ENCODE measurements around the gene ENPP3. TPM values are rescaled to one million over a fixed set of nuclear protein-coding genes. Genes with fewer than 3 reads are reported as not detected.

ENPP3 gene
- not detected in 2 replicates for total RNA-seq

DNA sequence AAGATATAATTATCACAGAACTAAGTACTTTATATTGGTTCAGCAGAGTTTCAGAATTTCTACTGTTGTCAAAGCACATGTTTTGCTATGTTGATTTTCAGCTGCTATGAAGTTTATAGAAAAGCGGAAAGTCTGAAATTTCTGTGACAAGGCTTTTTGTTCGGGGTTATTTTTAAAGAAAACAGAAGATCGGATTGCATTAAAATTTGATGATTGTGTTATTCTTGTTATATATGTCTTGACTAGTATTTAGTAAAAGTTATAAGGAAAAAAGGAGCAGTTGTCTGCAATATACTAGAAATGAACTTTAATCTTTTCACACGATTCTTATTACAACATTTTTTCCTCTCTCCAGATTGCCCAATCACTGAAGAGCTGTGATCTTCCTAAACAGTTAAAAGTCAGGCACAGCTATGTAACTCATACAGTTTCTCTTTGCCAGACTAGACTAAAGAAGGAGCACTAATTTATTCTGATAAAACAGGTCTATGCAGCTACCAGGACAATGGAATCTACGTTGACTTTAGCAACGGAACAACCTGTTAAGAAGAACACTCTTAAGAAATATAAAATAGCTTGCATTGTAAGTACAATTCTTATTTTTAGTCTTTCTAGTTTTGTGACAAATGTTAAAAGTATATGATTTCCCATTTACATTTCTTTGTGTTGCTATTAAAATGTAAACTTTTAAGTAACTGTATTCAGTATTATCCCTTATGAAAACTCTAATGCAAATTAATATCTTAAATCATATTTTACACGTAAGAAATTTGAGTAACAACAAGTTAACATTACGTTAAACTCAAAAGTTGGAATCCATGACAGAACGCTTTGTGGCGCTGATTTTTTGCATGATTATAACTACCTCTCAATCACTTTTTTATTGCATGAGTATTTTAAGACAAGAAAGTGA, at the start of gene ENPP3:
Gene ENPP3 (plus strand): TSS at position 423 of the 913 bp plus-strand sequence. CDS start 83 bp downstream, at position 506.

DNA sequence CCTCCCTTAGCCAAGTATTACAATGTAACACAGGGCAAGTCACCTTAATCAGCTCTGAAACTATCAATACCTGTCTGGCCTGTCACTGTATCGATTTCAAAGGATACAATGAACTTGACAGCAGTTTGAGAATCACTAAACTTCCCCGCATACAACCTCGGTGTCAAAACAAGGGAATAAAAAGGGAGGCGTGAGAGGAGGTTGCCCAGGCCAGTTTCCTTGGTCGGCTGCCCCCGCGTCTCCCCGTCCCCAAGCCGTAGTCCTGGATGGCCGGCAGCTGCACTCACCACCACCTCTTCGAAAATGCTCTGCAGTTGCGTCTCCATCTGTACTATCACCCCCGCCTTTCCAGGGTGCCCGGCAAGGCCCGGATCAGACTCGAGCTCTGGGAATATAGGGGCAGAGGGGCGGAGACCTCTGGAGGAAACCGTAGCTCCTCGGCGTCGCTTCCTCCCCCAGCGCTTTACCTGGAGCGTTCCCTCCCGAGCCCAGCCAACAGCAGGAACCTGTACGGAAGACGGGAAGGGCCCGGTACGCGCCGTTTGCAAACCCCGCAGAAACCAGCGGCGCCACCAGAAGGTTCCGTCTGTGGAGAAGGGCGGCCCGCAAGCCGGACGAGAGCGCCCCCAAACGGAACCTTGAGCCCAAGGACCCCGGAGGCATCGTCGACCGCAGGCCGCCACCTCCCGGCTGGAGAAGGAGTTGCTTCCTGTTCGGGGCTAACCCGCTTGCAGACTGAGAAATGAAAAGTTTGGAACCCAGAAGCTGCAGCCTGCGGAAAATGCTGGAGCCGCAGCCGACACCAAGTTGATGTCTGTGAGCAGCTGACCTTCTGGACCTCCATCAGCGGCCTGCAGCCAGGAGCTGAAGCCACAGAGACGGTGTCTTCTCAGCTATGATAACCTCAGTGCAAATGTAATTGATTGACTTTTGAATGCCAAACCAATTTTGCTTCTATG, 9.1 kb upstream of the ENPP3 start, which contains the start of gene MED23:
Gene MED23 (minus strand): TSS at position 519 of the 959 bp plus-strand sequence. CDS start 193 bp downstream, at position 326.

DNA sequence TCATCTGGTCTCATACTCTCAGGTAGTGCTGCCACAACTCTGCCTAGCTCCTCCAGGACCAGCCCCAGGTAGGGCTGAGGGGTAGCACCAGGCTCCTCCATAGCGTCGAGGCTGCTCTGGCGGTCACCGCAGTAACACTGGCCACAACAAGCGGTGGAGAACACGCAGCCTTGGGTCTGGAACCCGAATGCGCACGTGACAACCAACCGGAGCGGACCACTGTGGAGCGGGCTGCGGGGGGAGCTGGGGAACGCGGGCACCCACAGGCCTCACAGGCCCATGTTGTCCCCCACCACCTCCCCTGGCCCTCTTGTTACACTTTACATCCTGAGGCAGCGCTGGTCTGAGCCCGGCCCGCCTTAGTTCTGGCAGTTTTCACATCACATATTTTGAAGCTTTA, 73.8 kb downstream of the ENPP3 start, which contains the start of gene CTAGE9:
Gene CTAGE9 (minus strand): TSS at position 101 of the 400 bp plus-strand sequence. CDS start 0 bp downstream, at position 101.

Other genes starting within 250 kb of the ENPP3 start
- not detected in 2 replicates for gene ARG1, start 64.1 kb upstream of the ENPP3 start, total RNA-seq
- 11.4 and 17.6 TPM in 2 replicates for gene MED23, start 9.1 kb upstream of the ENPP3 start, total RNA-seq
- gene OR2A4, start 64.1 kb downstream of the ENPP3 start, total RNA-seq, result 0.49 TPM in 1 of 2 replicates, not detected in the other
- gene CTAGE9, start 73.7 kb downstream of the ENPP3 start, total RNA-seq, result not detected in 2 replicates
- gene ENPP1, start 170.7 kb downstream of the ENPP3 start, total RNA-seq, result 0.08 and 0.30 TPM in 2 replicates